HG03280 (cell line): Measurements from ENCODE around the gene IFIT3.

Experiments
- ATAC-seq: cut with Tn5 transposase; IDR thresholded peaks from one replicate; pipeline ENCODE4 v1.9.1; 2021; ENCODE audit warnings: mild to moderate bottlenecking, moderate library complexity; ENCODE audit not compliant: unreplicated experiment

Gene IFIT3

GRCh38 chr10:89355394-89355931 lies 27.7 kb downstream of the IFIT3 start:
- ATAC-seq: no peak

DNA sequence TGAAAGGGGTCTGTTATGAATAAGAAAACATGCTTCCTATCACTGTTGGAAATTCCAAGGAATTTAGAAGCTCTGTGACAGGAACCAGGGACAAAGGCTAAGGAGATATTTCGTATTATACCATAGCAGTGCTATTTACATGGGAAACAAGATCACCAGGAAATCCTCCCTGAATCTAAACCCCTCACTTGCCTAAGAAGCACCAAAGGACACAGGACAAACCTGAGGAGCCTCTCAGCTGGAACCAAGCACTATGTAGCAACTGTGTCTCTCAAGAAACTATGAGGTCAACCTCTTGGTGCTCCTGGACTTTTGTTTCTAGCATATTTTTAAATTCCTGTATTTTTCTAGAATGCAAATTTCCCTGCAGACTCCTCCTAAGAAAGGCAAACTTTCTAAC lies 29.3 kb downstream of the IFIT3 start:
- no peak for ATAC-seq

DNA sequence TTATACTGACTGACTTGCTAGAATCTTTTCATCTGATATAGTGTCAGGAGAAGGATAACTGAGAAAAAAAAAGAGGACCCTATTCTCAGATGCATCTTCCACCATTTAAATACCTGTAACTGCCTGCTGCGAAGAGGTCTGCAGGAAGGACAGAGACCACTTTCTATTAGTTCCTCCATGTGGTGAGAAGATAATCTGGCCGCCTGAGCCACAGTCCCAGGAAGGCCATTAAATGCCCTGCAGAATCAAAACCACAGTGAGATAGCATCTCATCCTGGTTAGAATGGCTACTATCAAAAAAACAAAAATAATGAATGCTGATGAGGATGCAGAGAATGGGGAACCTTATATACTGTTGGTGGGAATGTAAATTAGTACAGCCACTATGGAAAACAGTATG lies 30.2 kb downstream of the IFIT3 start:
- ATAC-seq: no peak

- no peak for ATAC-seq
Observed at GRCh38 chr10:89360157-89360556, 32.4 kb downstream of the IFIT3 start.

DNA sequence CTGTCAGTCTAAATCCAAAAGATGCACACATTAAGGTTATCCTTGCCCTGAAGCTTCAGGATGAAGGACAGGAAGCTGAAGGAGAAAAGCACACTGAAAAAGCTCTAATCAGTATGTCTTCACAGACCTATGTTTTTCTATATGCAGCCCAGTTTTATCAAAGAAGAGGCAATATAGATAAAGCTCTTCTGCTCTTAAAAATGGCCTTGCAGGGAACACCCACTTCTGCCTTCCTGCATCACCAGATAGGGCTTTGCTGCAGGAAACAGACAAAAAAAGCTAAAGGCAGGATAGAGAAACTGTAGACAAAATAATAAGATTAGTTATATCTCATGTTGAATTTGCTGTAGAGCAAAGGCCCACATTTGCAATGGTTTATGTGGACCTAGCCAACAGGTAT lies 35.1 kb downstream of the IFIT3 start:
- ATAC-seq: no peak

- ATAC-seq: no peak
Observed at GRCh38 chr10:89363729-89364442, 36.1 kb downstream of the IFIT3 start.

GRCh38 chr10:89364531-89364930 lies 36.7 kb downstream of the IFIT3 start:
- ATAC-seq: no peak

DNA sequence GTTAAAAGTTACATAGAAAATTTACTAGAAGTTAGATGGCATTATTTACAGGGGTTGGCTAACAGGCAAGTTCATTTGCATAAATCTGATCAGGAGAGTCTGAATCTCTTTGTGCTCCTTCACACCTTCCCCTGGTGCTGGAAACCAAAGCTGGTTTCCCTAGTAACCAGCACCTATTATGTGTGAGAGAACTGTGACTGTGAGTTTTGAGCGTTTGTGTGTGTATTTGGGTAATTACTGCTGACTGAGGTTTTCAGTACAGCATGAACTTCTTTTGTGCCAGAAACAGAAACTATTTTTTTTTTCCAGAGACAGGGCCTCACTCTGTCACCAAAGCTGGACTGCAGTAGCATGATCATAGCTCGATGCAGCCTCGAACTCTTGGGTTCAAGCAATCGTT lies 39.7 kb downstream of the IFIT3 start:
- ATAC-seq: peak; percentile 81

DNA sequence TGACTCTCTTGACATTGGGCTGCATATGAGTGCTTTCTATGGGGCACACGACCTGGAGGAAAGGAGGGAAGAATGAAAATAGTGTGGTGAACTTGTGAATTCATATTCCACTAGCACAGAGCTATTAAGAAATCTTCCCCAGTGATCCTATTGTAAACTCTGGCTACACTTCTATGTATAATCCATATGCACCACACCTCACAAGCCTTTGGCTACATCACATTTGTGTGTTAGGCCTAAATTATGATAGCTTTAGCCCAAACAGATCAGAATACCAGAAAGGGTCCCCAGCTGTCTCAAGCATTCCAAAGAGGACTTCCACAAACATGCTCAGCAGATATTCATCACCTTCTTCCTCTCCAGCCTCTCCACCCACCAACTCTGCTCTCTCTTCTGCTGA lies 40.3 kb downstream of the IFIT3 start:
- no peak for ATAC-seq

GRCh38 chr10:89369156-89370105 lies 41.6 kb downstream of the IFIT3 start:
- no peak for ATAC-seq

DNA sequence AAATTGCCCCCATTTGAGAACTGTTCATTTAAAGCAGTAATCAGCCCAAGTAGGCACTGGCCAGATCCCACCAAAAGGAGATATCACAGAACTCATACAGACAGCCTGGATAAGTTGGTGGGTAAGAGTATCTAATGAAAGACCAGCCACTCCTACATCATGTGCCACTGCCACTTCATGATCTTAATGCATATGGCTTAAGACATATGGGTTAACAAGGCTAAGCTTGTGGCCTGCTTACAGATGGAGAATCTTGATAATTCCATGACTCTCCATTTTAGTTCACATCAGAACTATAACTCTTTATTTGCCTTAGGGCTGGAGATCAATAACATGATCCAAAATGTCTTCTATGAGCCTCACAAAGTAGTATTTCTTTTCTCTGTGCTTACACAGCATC lies 43.3 kb downstream of the IFIT3 start:
- ATAC-seq: no peak

GRCh38 chr10:89371987-89372386 lies 44.2 kb downstream of the IFIT3 start:
- no peak for ATAC-seq

DNA sequence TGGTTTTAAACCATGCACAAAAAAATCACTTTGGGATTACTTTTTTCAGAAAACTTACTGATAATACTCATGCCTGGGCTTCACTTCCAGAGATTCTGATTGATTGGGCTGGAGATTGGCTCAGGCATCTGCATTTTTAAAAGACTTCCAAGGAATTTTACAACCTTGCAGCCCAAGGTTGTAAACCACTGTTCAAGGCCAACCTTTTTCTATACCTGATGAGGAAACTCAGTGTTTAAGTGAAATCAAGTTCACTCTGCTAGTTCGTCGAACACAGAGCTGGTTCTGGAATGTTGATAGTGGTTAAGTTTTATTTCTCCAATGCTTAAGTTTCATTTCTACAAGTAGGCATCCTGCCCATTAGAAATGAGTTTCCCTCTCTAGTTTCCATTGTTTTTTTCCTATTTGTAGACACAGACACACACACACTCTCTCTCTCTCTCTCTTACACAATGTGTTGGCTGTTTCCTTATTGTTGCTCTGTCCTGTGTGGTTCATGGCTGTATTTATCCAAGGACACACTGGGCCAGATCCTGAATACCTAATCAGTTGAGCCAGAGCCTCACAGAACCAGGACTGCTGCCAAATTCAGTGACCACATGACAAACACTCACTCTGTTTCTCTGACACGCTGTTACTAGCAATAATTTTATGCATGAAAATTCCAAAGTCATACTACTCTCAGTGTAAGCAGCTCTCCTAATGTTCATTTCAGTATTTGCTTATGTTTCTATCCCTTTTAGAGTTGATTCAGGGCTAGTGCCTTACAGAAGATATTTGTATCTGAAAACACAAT lies 46.3 kb downstream of the IFIT3 start:
- ATAC-seq: no peak

DNA sequence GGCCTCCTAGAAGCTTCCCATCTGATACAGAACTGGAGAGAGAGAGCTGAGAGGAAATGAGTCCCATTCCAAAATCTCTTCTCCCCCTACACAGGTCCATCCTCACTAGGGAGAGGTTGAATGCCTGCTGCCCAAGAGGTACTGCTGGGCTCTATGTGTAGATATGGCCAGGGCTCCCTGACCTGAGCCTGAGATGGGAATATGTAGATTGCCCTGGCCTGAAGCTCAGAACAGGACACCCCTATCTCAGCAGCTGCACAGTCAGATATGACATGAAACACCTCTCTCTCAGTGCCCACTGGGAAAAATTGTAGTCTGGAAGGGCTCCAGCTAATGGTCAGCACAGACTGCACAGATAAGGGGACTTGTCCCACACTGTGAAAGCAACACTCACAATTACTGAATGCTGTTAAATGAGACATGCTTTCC lies 46.9 kb downstream of the IFIT3 start:
- no peak for ATAC-seq

- no peak for ATAC-seq
Observed at GRCh38 chr10:89377705-89378637, 50.2 kb downstream of the IFIT3 start, which contains the start of gene IFIT1B. IFIT1B (plus strand) TSS chr10:89378056; CDS start chr10:89378136, 80 bp downstream.

DNA sequence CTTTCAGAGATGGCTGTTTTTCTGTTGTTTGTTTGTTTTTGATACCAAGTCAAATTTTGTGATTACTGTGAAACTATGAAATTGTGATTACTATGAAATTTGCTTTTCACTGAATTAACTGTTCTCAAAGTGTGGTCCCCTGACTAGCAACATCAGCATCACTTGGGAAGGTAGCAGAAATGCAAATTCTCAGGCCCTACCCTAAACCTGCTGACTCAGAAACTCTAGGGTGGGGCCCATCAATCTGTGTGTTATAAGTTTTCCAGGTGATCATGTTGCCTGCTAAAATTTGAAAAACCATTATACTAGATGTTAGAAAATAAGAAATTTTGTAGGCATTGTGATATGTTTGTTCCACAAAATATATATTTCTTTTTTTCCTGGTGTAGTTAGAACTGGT lies 51.3 kb downstream of the IFIT3 start:
- no peak for ATAC-seq

GRCh38 chr10:89382757-89383156 lies 55.0 kb downstream of the IFIT3 start:
- ATAC-seq: no peak

GRCh38 chr10:89384474-89385340 lies 56.9 kb downstream of the IFIT3 start:
- ATAC-seq: no peak

GRCh38 chr10:89388806-89389205 lies 61.0 kb downstream of the IFIT3 start:
- ATAC-seq: no peak
